Measurements from ENCODE around the gene ADD3. TPM values are rescaled to one million over a fixed set of nuclear protein-coding genes. Genes with fewer than 3 reads are reported as not detected.

Gene ADD3
- total RNA-seq, 6 experiments from 2014 or later, result 11.7 to 71.3 (median 16.2) TPM

DNA sequence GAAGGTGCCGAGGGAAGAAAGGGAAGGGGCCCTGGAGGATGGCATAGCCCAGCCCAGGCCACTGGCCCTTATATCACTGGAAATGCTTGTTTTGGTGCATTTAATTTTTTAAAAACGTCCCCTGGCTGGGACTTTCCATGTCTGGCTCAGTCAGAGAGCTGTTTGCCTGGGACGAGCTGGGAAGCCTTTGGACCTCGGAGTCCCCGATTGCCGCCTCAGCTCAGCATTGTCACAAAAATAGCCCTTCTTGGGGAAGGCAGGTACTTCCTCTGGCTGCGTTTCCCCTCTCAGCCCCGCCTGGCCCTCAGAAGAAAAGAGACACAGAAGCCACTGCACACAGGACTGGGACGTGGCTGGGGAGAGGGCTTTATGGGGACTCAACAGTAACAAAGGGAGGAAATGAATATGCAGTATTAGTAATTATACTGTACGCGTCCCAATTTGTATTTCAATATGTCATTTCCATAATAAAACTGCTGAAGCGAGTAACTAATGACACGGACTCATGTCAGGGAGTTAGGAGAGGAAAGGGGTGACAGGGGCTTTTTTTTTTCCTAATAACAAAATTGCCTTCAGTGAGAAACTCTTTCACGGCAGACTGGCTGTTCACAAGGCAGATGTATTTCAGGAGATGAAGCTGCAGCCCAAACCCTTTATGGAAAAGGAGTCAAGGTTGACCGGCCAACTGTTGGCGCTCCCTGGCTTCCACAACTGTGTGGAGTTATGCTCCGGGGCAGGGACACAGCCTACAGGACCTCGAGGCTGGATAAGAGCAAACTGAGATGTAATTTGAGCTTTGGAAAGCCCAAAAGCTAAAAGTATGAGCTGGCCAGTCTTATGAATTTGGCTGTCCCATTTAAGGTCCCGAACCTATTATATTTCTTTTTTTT lies 168.6 kb downstream of the ADD3 start:
- intact Hi-C loops (cut with DNase I), result no loop called here
- Histone ChIP-seq H3K36me3 (no peaks in the 10 kb centered on the region), H3K4me3 (no peak overlapping the region), H3K27ac (no peak overlapping the region), H3K9me3 (no peaks in the 10 kb centered on the region), H3K4me1 (no peaks in the 10 kb centered on the region), H3K27me3 (no peaks in the 10 kb centered on the region)
- DNase-seq (no peak), ATAC-seq (peak in 2 of 4 donors; percentile 18 to 32)
- WGBS (ENCODE audit: insufficient coverage, low coverage, low lambda C conversion rate, missing lambda C conversion rate), result 46% methylated on average over 14 of the region's 19 CpGs
- no peak for TF ChIP-seq POLR2A (IDR thresholded peaks at IDR 0.05)
- TF ChIP-seq, protein P1, sequence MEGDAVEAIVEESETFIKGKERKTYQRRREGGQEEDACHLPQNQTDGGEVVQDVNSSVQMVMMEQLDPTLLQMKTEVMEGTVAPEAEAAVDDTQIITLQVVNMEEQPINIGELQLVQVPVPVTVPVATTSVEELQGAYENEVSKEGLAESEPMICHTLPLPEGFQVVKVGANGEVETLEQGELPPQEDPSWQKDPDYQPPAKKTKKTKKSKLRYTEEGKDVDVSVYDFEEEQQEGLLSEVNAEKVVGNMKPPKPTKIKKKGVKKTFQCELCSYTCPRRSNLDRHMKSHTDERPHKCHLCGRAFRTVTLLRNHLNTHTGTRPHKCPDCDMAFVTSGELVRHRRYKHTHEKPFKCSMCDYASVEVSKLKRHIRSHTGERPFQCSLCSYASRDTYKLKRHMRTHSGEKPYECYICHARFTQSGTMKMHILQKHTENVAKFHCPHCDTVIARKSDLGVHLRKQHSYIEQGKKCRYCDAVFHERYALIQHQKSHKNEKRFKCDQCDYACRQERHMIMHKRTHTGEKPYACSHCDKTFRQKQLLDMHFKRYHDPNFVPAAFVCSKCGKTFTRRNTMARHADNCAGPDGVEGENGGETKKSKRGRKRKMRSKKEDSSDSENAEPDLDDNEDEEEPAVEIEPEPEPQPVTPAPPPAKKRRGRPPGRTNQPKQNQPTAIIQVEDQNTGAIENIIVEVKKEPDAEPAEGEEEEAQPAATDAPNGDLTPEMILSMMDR (IDR thresholded peaks at IDR 0.05), result no peak

DNA sequence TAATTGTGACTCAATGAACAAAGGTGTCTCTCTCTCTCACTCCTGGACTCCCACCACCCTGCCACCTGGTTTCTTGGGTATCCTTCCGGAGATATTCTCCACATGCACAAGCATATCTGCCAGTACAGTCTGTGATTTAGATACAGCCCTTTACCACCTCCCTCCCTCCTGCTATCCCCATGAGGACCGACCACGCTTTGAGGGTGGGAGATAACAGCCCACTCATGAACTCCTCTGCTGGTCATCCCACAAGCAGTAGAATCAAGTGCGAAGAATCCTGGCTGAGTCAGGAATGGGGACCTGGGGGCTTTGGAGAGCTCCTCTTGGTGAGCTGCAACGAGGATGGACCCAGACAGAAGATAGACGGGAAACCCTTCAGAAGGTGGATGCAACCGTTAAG lies 171.4 kb downstream of the ADD3 start:
- DNase-seq, result no peak
- H3K4me3 ChIP-seq, result no peak overlapping the region
- no peaks in the 10 kb centered on the region for H3K36me3 ChIP-seq
- H3K9me3 ChIP-seq, result no peaks in the 10 kb centered on the region
- ATAC-seq, result no peak
- 77% methylated on average over 7 of the region's 7 CpGs for WGBS (ENCODE audit: insufficient coverage, low coverage, low lambda C conversion rate, missing lambda C conversion rate)
- no peak overlapping the region for H3K27ac ChIP-seq
- no peaks in the 10 kb centered on the region for H3K4me1 ChIP-seq
- TF ChIP-seq, protein P1 (IDR thresholded peaks at IDR 0.05), result no peak
- no peak for TF ChIP-seq POLR2A (IDR thresholded peaks at IDR 0.05)
- intact Hi-C loops (cut with DNase I), result no loop called here
- no peaks in the 10 kb centered on the region for H3K27me3 ChIP-seq

DNA sequence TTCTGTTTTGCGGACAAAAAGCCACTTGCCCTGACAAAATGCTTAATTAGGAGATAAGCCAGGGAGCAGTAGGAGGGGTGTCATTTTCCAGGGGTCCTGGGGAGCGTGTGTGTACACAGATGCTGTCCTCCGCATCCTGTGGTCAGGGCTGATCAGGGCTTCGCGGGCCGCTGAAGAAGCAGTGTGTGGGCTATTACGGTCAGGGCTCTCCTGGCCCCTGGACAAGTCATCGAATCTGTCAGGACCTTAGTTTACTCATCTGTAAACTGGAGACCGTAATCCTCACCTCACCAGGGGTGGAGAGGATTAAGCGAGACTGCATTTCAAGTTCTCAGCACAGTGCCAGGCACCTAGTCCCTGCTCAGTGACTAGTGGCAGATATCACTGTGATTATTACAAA lies 173.7 kb downstream of the ADD3 start:
- no peak for DNase-seq
- Histone ChIP-seq H3K4me1 (no peaks in the 10 kb centered on the region), H3K36me3 (no peaks in the 10 kb centered on the region), H3K4me3 (no peak overlapping the region), H3K9me3 (no peaks in the 10 kb centered on the region), H3K27ac (no peak overlapping the region), H3K27me3 (no peaks in the 10 kb centered on the region)
- intact Hi-C loops (cut with DNase I), result no loop called here
- 62% methylated on average over 2 of the region's 10 CpGs for WGBS (ENCODE audit: insufficient coverage, low coverage, low lambda C conversion rate, missing lambda C conversion rate)
- ATAC-seq, result no peak
- no peak for TF ChIP-seq POLR2A (IDR thresholded peaks at IDR 0.05)
- TF ChIP-seq, protein P1 (IDR thresholded peaks at IDR 0.05), result no peak

DNA sequence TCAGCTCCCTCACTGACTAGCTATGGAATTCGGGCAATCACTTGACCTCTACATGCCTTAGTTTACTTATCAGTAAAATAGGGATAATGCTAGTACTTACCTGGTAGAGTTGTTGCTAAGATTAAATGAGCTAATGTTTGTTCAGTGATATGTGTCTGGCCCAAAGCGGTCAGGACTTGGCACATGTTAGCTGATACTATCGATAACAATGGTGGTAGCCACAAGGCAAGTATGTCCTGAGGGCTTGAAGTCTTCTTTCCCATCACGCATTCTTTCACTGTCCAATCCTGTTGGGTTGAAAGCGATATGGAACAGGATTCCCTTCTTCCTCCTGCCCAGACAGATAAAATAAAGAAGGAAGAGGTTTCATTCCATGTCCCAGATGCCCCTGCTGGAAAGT lies 174.1 kb downstream of the ADD3 start:
- 77% methylated on average over 5 of the region's 5 CpGs for WGBS (ENCODE audit: insufficient coverage, low coverage, low lambda C conversion rate, missing lambda C conversion rate)
- no peak for ATAC-seq

DNA sequence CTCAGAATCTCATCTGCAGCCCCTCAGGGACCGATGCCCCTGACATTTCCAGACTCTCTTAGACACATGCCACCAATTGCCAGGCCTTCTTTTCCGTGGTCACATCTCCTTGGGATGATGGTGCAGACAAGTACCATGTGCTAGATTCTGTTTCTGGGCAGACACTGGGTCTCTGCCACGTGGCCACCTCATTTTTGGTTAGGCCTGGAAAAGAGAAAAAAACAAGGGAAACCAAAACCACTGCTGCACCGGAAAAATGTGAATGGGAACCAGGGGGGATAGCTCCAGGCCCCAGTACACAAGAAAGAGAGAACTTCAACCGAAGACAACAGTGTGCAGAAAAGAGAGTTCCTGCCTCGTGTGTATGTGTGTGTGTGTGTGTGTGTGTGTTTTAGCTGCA lies 176.6 kb downstream of the ADD3 start:
- WGBS (ENCODE audit: insufficient coverage, low coverage, low lambda C conversion rate, missing lambda C conversion rate), result 61% methylated on average over 6 of the region's 6 CpGs
- intact Hi-C loops (cut with DNase I), result no loop called here
- no peak for DNase-seq
- no peak for ATAC-seq
- Histone ChIP-seq H3K27ac (no peak overlapping the region), H3K36me3 (no peaks in the 10 kb centered on the region), H3K9me3 (no peaks in the 10 kb centered on the region), H3K27me3 (no peaks in the 10 kb centered on the region), H3K4me1 (no peaks in the 10 kb centered on the region), H3K4me3 (no peak overlapping the region)
- TF ChIP-seq, protein P1 (IDR thresholded peaks at IDR 0.05), result no peak
- no peak for TF ChIP-seq POLR2A (IDR thresholded peaks at IDR 0.05)

More for the DNA sequence above, 174.1 kb downstream of the ADD3 start:
- Histone ChIP-seq H3K36me3 (no peaks in the 10 kb centered on the region), H3K27ac (no peak overlapping the region), H3K4me1 (no peaks in the 10 kb centered on the region), H3K4me3 (no peak overlapping the region), H3K9me3 (no peaks in the 10 kb centered on the region), H3K27me3 (no peaks in the 10 kb centered on the region)
- intact Hi-C loops (cut with DNase I), result no loop called here
- TF ChIP-seq POLR2A (IDR thresholded peaks at IDR 0.05), result no peak
- no peak for DNase-seq

Measured in right lobe of liver (tissue), 6 donors.